Lung (tissue), 12 donors: ENCODE data around the gene SOX9. TPM values are rescaled to one million over a fixed set of nuclear protein-coding genes. Genes with fewer than 3 reads are reported as not detected.

Experiments used
- ATAC-seq: fragments of 200-7000 bp; cut with Tn5 transposase; one replicate; pipeline ENCODE4 v1.9.1; 2020; ENCODE audit warnings: moderate number of reproducible peaks; ENCODE audit not compliant: insufficient read depth, low FRiP score
- DNase-seq, 3 donors: peaks; one replicate each; pipeline ENCODE4 v3.0.0-alpha.2; 2013 to 2017
- H3K27ac ChIP-seq, 2 donors: one replicate each; pipeline ENCODE4 v1.5.1; 2013; ENCODE audit warnings: mild to moderate bottlenecking in 2 of 2, moderate library complexity in 2 of 2, control low read depth in 1 of 2, inconsistent platforms in 1 of 2, low read depth in 1 of 2, low read length in 1 of 2
- H3K27me3 ChIP-seq, 3 donors: one replicate each; pipeline ENCODE4 v1.5.1; 2013; ENCODE audit warnings: low read length in 2 of 3; ENCODE audit not compliant: control insufficient read depth in 3 of 3, insufficient read depth in 3 of 3
- H3K36me3 ChIP-seq, 4 donors: one replicate each; pipeline ENCODE4 v1.5.1; 2013; ENCODE audit warnings: low read length in 4 of 4, mild to moderate bottlenecking in 1 of 4, moderate library complexity in 1 of 4; ENCODE audit not compliant: control insufficient read depth in 4 of 4, insufficient read depth in 4 of 4
- H3K4me1 ChIP-seq, 5 donors: one replicate each; pipeline ENCODE4 v1.5.1; 2013; ENCODE audit warnings: low read length in 5 of 5, mild to moderate bottlenecking in 2 of 5, moderate library complexity in 1 of 5; ENCODE audit not compliant: control insufficient read depth in 5 of 5, insufficient read depth in 5 of 5
- H3K4me3 ChIP-seq: one replicate; pipeline ENCODE4 v1.5.1; 2013; ENCODE audit warnings: mild to moderate bottlenecking, control low read depth, moderate library complexity
- H3K9ac ChIP-seq, 2 donors: one replicate each; pipeline ENCODE4 v1.5.1; 2013; ENCODE audit warnings: low read length in 2 of 2, control low read depth in 1 of 2; ENCODE audit not compliant: insufficient read depth in 1 of 2
- H3K9me3 ChIP-seq, 4 donors: one replicate each; pipeline ENCODE4 v1.5.1; 2013; ENCODE audit warnings: low read length in 3 of 4, mild to moderate bottlenecking in 1 of 4, moderate library complexity in 1 of 4; ENCODE audit not compliant: control insufficient read depth in 4 of 4, insufficient read depth in 3 of 4
- CTCF ChIP-seq: IDR thresholded peaks from 2 replicates; pipeline ENCODE4 v1.5.1; 2012; ENCODE audit warnings: mild to moderate bottlenecking; ENCODE audit errors: control extremely low read depth, extremely low read depth
- WGBS, 2 donors: extraction: QIAGEN DNeasy Blood & Tissue Kit; methylation state at CpG; one replicate each; pipeline ENCODE4 v1.1.7; 2013; 5-methylcytosine and 5-hydroxymethylcytosine counted together
- polyA plus RNA-seq, 2 donors: library from polyadenylated mRNA; stranded (reverse); fragments of 200-250 nt; gene quantifications; one replicate each; pipeline ENCODE4 v1.2.1, GENCODE V29; 2013
- total RNA-seq, 2 donors: library from RNA; depleted of rRNA in 1 of 2; stranded (reverse); fragments of >200 nt in 1 of 2; gene quantifications; one replicate each; pipeline ENCODE4 v1.2.1, GENCODE V29; 2014 to 2021
- donor health status: control.
- donor health status: control.
- donor health status: Bipolar disorder and iron deficiency.
- donor health status: healthy.
- donor health status: DM: yes; HTN: yes; CAD: no.

The SOX9 gene
- total and polyA plus RNA-seq, 4 donors = 2.3 to 19.2 (median 3.8) TPM

DNA sequence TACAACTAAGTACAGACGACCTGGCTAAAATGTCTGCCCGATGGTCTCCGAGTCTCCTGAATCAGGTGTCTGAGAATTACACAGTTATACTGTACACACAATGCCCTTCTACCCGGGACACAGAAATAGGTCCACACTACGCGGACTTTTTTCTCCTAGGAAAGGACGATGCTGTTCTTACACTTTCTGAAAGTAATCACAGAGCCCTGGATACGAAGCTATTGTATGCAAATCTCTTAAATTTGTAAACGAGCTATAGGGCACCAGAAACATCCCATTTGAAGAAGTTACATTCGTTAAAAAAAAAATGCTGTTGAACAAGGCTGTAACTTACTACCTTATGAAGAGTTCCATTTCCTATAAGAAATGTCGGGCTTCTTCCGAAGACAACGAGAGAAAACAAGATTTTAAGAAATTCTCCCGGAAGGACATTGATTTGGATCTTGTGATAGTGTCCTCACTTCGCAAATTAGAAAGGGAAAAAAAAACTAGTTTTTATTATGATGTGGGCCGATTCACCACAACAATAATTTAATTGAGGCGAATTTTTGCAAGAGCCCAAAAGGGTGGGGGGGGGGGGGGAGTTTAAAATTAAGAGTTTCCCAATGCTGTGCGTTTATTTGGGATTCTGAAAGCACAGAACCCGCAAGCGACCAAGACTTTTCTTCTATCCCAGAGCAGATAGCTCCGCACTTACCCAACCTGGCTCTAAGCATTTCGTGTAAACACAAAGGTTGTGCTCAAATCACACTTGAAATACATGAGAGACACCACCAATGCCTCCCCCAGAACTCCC, 1.5 kb upstream of the SOX9 start:
- ATAC-seq (no peak), DNase-seq (peak in 2 of 3 donors; percentile 18 to 67)
- Histone ChIP-seq H3K36me3 (peaks cover 0 to 9% (median 0%) of the 10 kb centered on the region in 4 donors), H3K27ac (peak overlapping the region in 1 of 2 donors; percentile 43), H3K4me1 (peaks cover 0 to 51% (median 8%) of the 10 kb centered on the region in 5 donors), H3K9me3 (peaks cover 0 to 3% (median 0%) of the 10 kb centered on the region in 4 donors), H3K4me3 (no peak overlapping the region), H3K9ac (no peak overlapping the region), H3K27me3 (peaks cover 13 to 53% (median 37%) of the 10 kb centered on the region in 3 donors)
- TF ChIP-seq CTCF = no peak
- WGBS, 2 donors = 12 to 21% methylated on average over 22 of the region's 22 CpGs

DNA sequence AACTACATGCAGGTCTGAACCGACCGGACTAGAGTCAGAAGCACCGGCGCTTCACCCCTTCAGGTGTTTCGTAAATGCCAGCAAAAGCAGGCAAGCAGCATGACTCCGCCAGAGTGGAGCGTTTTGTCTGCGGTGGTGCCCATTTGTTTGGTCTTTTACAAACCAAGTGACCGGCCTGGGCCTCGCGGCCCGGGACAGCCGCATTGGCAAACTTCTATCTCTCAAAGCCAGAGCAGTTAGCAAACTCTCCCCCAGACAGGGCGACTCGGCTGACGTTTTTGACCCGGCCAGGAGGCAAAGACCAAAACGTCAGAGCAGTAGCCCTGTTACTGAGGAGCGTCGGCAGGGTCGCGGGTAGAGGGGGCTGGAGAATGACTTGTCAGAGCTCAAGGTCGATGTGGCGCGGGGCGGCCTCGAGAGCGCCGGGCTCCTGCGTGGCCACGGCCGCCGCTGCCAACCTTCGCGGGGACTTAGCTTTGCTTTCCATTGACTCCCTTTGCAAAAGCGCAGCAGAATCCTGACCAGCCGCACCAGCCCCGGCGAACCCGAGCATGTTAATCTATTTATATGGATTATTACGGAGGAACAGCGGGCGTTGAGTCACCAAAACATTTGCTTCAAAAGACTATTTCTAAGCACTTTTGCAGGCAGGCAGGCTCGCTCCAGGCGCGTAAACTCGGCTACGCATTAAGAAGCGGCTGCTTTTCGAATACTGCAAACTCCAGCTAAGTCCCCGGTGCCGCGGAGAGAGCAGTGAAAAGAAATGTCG, 763 bp upstream of the SOX9 start:
- peaks cover 0 to 59% (median 10%) of the 10 kb centered on the region in 5 donors for H3K4me1 ChIP-seq
- peak overlapping the region; percentile 43 to 54 for H3K27ac ChIP-seq
- ATAC-seq = no peak
- peak; percentile 50 to 86 (median 51) for DNase-seq
- peaks cover 0 to 3% (median 0%) of the 10 kb centered on the region in 4 donors for H3K9me3 ChIP-seq
- peaks cover 0 to 10% (median 0%) of the 10 kb centered on the region in 4 donors for H3K36me3 ChIP-seq
- H3K27me3 ChIP-seq = peaks cover 13 to 50% (median 37%) of the 10 kb centered on the region in 3 donors
- H3K9ac ChIP-seq = peak overlapping the region in 1 of 2 donors; percentile 47
- 2 to 5% methylated on average over 54 of the region's 54 CpGs for WGBS, 2 donors
- TF ChIP-seq CTCF = no peak
- H3K4me3 ChIP-seq = no peak overlapping the region

DNA sequence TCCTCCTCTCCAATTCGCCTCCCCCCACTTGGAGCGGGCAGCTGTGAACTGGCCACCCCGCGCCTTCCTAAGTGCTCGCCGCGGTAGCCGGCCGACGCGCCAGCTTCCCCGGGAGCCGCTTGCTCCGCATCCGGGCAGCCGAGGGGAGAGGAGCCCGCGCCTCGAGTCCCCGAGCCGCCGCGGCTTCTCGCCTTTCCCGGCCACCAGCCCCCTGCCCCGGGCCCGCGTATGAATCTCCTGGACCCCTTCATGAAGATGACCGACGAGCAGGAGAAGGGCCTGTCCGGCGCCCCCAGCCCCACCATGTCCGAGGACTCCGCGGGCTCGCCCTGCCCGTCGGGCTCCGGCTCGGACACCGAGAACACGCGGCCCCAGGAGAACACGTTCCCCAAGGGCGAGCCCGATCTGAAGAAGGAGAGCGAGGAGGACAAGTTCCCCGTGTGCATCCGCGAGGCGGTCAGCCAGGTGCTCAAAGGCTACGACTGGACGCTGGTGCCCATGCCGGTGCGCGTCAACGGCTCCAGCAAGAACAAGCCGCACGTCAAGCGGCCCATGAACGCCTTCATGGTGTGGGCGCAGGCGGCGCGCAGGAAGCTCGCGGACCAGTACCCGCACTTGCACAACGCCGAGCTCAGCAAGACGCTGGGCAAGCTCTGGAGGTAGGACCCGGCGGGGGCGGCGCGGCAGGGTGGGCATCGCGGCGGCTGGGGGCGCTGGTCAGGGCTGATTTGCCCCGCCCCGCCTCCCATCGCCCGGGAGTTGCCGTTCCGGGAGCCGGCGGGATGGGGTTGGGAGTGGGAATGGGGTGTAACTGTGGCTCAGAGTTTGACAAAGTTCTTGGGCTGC, 567 bp downstream of the SOX9 start:
- Histone ChIP-seq H3K27ac (peak overlapping the region; percentile 40 to 51), H3K36me3 (peaks cover 0 to 10% (median 0%) of the 10 kb centered on the region in 4 donors), H3K9ac (peak overlapping the region in 1 of 2 donors; percentile 46), H3K27me3 (peaks cover 12 to 38% (median 30%) of the 10 kb centered on the region in 3 donors), H3K4me3 (peak overlapping the region; percentile 50), H3K9me3 (peaks cover 0 to 3% (median 0%) of the 10 kb centered on the region in 4 donors), H3K4me1 (peaks cover 0 to 51% (median 10%) of the 10 kb centered on the region in 5 donors)
- no peak for TF ChIP-seq CTCF
- 1 to 3% methylated on average over 84 to 88 of the region's 88 CpGs for WGBS, 2 donors
- peak; percentile 66 to 69 (median 66) for DNase-seq
- ATAC-seq = peak; percentile 10
